Measurements from ENCODE around the gene ACTL8. TPM values are rescaled to one million over a fixed set of nuclear protein-coding genes. Genes with fewer than 3 reads are reported as not detected.

ACTL8 gene, protein sequence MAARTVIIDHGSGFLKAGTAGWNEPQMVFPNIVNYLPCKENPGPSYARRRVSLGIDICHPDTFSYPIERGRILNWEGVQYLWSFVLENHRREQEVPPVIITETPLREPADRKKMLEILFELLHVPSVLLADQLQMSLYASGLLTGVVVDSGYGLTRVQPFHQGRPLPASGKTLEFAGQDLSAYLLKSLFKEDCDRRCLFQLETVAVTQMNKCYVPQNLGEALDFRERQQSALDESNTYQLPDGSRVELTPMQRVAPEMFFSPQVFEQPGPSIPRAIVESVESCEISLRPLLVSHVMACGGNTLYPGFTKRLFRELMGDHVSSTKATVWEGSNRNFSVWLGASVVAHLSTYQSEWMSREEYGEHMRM
- total RNA-seq, result not detected

DNA sequence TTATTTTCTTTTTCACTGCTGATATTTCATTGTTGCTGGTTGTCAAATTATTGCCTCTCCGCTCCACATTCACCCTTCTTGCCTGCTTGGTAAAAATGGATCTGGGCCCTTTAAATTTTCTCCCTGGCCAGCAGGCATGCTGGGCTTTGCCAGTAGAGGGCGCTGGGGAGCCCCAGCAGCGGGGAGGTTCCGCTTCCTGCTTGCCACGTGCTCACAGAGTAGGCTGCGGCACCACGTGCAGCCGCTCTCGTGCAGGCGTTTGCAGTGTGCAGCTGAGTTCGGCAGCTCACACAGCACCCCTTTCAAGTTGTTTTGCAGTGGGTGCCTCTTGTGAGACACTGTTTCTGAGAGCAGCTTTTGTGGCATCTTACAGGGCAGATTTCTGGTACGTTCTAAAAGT, at the start of gene ACTL8:
ACTL8 (plus strand) TSS at position 214 of the 400 bp plus-strand sequence. CDS start 67,676 bp downstream, outside the sequence.
- H3K27ac ChIP-seq, result no peak within 1 kb of the TSS

DNA sequence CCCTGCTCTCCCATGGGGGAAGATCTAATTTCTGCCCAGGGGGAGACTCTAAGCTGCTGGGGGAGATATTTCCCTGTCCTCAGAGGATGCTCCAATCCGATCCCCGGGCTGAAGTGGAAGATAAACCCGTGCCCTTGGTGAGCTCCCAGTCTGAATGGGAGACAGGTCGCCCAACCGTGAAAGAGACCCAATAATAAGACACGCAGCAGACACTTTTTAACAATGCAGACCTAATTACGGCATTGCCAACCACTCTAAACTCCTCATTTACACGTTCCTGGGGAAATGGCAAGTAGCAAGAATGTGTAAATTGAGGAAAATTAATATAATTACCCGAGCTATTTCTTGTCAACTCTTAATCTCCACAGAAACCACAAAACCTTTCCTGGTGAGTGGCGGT, 48.7 kb upstream of the ACTL8 start:
- TF ChIP-seq POLR2AphosphoS5 (IDR thresholded peaks at IDR 0.05) (no peak), POLR2A (IDR thresholded peaks at IDR 0.05) (no peak)
- TF ChIP-seq, protein P1, sequence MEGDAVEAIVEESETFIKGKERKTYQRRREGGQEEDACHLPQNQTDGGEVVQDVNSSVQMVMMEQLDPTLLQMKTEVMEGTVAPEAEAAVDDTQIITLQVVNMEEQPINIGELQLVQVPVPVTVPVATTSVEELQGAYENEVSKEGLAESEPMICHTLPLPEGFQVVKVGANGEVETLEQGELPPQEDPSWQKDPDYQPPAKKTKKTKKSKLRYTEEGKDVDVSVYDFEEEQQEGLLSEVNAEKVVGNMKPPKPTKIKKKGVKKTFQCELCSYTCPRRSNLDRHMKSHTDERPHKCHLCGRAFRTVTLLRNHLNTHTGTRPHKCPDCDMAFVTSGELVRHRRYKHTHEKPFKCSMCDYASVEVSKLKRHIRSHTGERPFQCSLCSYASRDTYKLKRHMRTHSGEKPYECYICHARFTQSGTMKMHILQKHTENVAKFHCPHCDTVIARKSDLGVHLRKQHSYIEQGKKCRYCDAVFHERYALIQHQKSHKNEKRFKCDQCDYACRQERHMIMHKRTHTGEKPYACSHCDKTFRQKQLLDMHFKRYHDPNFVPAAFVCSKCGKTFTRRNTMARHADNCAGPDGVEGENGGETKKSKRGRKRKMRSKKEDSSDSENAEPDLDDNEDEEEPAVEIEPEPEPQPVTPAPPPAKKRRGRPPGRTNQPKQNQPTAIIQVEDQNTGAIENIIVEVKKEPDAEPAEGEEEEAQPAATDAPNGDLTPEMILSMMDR (IDR thresholded peaks at IDR 0.05), result no peak
- 78 to 79% methylated on average over 8 to 10 of the region's 10 CpGs for WGBS, 2 donors (ENCODE audit: low coverage in 1 of 2)
- H3K9me3 ChIP-seq, result no peaks in the 10 kb centered on the region
- H3K4me1 ChIP-seq, result no peaks in the 10 kb centered on the region
- no peaks in the 10 kb centered on the region for H3K36me3 ChIP-seq
- DNase-seq, result no peak
- in situ Hi-C loops (cut with MboI; ENCODE audit: low pct_ligation_motif_present in 1 of 4, low pct_unique_long_range_greater_than_20kb in 1 of 4, low sequenced_read_pairs in 3 of 4), result no loop called here
- H3K27me3 ChIP-seq, result no peaks in the 10 kb centered on the region
- intact Hi-C loops (cut with DNase I; ENCODE audit: low total_unique reads), result no loop called here
- H3K4me3 ChIP-seq, result no peak overlapping the region
- no peak overlapping the region for H3K27ac ChIP-seq

More for the DNA sequence above, at the start of gene ACTL8:
- in situ Hi-C loops (cut with MboI; ENCODE audit: low pct_ligation_motif_present in 1 of 4, low pct_unique_long_range_greater_than_20kb in 1 of 4, low sequenced_read_pairs in 3 of 4), result no loop called here
- H3K9me3 ChIP-seq, result peaks cover 39 to 44% of the 10 kb centered on the region in 2 donors
- H3K4me3 ChIP-seq, result no peak within 1 kb of the TSS
- no peak for DNase-seq
- WGBS, 2 donors (ENCODE audit: low coverage in 1 of 2), result 55 to 86% methylated on average over 1 to 12 of the region's 12 CpGs
- H3K27me3 ChIP-seq, result no peaks in the 10 kb centered on the region
- no peaks in the 10 kb centered on the region for H3K4me1 ChIP-seq
- H3K36me3 ChIP-seq, result no peaks in the 10 kb centered on the region
- TF ChIP-seq POLR2A (IDR thresholded peaks at IDR 0.05), result no peak
- TF ChIP-seq, protein P1 (IDR thresholded peaks at IDR 0.05), result no peak
- no peak for TF ChIP-seq POLR2AphosphoS5 (IDR thresholded peaks at IDR 0.05)
- TF ChIP-seq EP300 (IDR thresholded peaks at IDR 0.05; ENCODE audit: low read depth), result no peak
- intact Hi-C loops (cut with DNase I; ENCODE audit: low total_unique reads), result no loop called here

DNA sequence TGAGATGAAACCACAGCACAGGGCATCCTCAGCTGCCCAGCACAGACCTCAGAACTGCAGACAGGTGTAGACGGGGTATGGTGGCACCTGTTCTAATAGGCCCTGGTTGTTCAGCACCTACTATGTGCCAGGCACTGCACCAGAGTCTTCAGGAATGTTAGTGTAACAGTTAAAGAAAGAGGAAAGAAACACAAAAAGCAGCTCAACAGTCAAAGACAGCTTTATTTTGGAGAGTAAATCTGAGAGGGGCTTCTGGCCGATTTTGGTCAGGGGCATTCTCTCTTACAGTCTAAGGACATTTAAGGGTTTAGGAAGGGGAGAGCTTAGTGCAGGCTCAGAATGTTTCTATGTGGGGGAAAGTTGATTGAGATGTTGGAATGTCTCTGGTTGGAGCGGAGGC, 45.2 kb upstream of the ACTL8 start:
- Histone ChIP-seq H3K36me3 (no peaks in the 10 kb centered on the region), H3K4me3 (no peak overlapping the region), H3K27ac (no peak overlapping the region), H3K27me3 (no peaks in the 10 kb centered on the region), H3K4me1 (no peaks in the 10 kb centered on the region), H3K9me3 (no peaks in the 10 kb centered on the region)
- DNase-seq, result no peak
- TF ChIP-seq POLR2A (IDR thresholded peaks at IDR 0.05), result no peak
- TF ChIP-seq EP300 (IDR thresholded peaks at IDR 0.05; ENCODE audit: low read depth), result no peak
- TF ChIP-seq, protein P1 (IDR thresholded peaks at IDR 0.05), result no peak
- TF ChIP-seq POLR2AphosphoS5 (IDR thresholded peaks at IDR 0.05), result no peak
- 75 to 89% methylated on average over 1 to 3 of the region's 3 CpGs for WGBS, 2 donors (ENCODE audit: low coverage in 1 of 2)
- intact Hi-C loops (cut with DNase I; ENCODE audit: low total_unique reads) (no loop called here), in situ Hi-C loops (cut with MboI; ENCODE audit: low pct_ligation_motif_present in 1 of 4, low pct_unique_long_range_greater_than_20kb in 1 of 4, low sequenced_read_pairs in 3 of 4) (no loop called here)

DNA sequence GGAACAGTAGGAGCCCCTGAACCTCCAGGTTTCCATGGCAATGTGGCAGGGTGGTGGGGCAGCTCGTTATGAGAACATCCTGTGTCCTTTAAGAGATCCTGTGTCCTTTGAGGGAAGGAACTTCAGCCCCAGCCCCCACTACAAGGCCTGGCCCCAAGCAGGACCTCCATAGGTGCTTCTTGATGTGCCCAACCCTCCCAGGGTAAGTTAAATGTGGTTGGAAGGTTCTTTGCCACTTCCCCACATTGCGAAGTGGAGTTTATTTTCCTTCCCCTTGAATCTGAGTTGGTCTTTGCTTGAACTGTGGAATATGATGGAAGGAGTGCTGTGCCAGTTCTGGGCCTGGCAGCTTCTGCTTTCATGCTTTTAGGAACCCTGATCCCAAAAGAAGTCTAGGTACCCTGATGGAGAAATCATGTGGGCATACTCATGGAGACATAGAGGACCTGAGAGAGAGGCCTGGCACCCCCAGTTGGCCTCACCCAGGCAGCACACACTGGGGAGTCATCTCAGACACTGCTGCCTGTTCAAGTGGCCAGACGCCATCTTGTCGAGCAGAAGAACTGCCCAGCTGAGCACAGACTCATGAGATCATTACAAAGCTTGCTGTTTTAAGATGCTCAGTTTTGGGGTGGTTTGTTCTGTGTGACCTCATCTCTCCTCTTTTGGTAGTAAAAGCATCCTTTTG, 44.1 kb upstream of the ACTL8 start:
- H3K36me3 ChIP-seq, result no peaks in the 10 kb centered on the region
- in situ Hi-C loops (cut with MboI; ENCODE audit: low pct_ligation_motif_present in 1 of 4, low pct_unique_long_range_greater_than_20kb in 1 of 4, low sequenced_read_pairs in 3 of 4) (no loop called here), intact Hi-C loops (cut with DNase I; ENCODE audit: low total_unique reads) (no loop called here)
- TF ChIP-seq POLR2AphosphoS5 (IDR thresholded peaks at IDR 0.05) (no peak), POLR2A (IDR thresholded peaks at IDR 0.05) (no peak), EP300 (IDR thresholded peaks at IDR 0.05; ENCODE audit: low read depth) (no peak)
- TF ChIP-seq, protein P1 (IDR thresholded peaks at IDR 0.05), result no peak
- H3K9me3 ChIP-seq, result no peaks in the 10 kb centered on the region
- peaks cover 3% of the 10 kb centered on the region for H3K27me3 ChIP-seq
- WGBS, 2 donors (ENCODE audit: low coverage in 1 of 2), result 69% methylated on average over 4 of the region's 4 CpGs; no CpG with 5 or more reads in 1 of the 2 donors
- no peak overlapping the region for H3K4me3 ChIP-seq
- no peak overlapping the region for H3K27ac ChIP-seq
- no peaks in the 10 kb centered on the region for H3K4me1 ChIP-seq
- DNase-seq, result no peak
